NOMO-1 treated with DMSO at 0.1 percent for 48 hours (cell line): ENCODE measurements around the gene PSMD3.
A peak's percentile ranks its signal among the peaks of the same experiment; 100 is the strongest.

Experiments
- DNase-seq: peaks from one replicate; lab custom pipeline; 2025; ENCODE audit not compliant: unreplicated experiment; lab: John Stamatoyannopoulos, UW

Gene PSMD3

GRCh38 chr17:40020146-40020545, 39.5 kb downstream of the PSMD3 start:
- DNase-seq: no peak

GRCh38 chr17:40021451-40021971, 40.9 kb downstream of the PSMD3 start:
- DNase-seq: no peak

- DNase-seq: no peak
Measured at GRCh38 chr17:40022497-40022896, 41.9 kb downstream of the PSMD3 start.

GRCh38 chr17:40022961-40023541, 42.4 kb downstream of the PSMD3 start:
- no peak for DNase-seq

- no peak for DNase-seq
Measured at GRCh38 chr17:40023590-40024292, 43.1 kb downstream of the PSMD3 start.

- no peak for DNase-seq
Measured at GRCh38 chr17:40024901-40025300, 44.3 kb downstream of the PSMD3 start.

GRCh38 chr17:40025559-40025958, 45.0 kb downstream of the PSMD3 start:
- DNase-seq: no peak

- DNase-seq: no peak
Measured at GRCh38 chr17:40025991-40026815, 45.6 kb downstream of the PSMD3 start.

GRCh38 chr17:40026816-40027613, 46.4 kb downstream of the PSMD3 start:
- DNase-seq: peak; percentile 43

GRCh38 chr17:40027614-40028012, 47.0 kb downstream of the PSMD3 start:
- no peak for DNase-seq

GRCh38 chr17:40028595-40028994, 48.0 kb downstream of the PSMD3 start:
- DNase-seq: no peak

- DNase-seq: no peak
Measured at GRCh38 chr17:40031706-40032105, 51.1 kb downstream of the PSMD3 start.

- DNase-seq: no peak
Measured at GRCh38 chr17:40032322-40033320, 52.0 kb downstream of the PSMD3 start.

GRCh38 chr17:40033339-40033738, 52.7 kb downstream of the PSMD3 start:
- DNase-seq: no peak

- DNase-seq: no peak
Measured at GRCh38 chr17:40034426-40035161, 54.0 kb downstream of the PSMD3 start.

- DNase-seq: no peak
Measured at GRCh38 chr17:40035162-40035559, 54.6 kb downstream of the PSMD3 start.

GRCh38 chr17:40038882-40039513, 58.4 kb downstream of the PSMD3 start:
- DNase-seq: no peak

- DNase-seq: no peak
Measured at GRCh38 chr17:40041196-40041595, 60.6 kb downstream of the PSMD3 start.
